Measurements from ENCODE around the gene PCMT1. TPM values are rescaled to one million over a fixed set of nuclear protein-coding genes. Genes with fewer than 3 reads are reported as not detected.
"Not testable (repeated sequence)": the region's sequence is repeated elsewhere in the genome, so short reads cannot be mapped to it uniquely, and the experiment has no call there.

PCMT1 gene
- total RNA-seq, 1 donor from 2014 or later = 166 TPM

GRCh38 chr6:149844480-149844879, 94.9 kb downstream of the PCMT1 start:
- no peak for DNase-seq
- intact Hi-C loops (cut with micrococcal nuclease) = no loop called here
- Histone ChIP-seq H3K4me1 (peaks cover 31% of the 10 kb centered on the region), H3K27me3 (ENCODE audit: low read depth) (no peaks in the 10 kb centered on the region), H3K4me3 (no peak overlapping the region), H3K27ac (replicated peaks) (no peak overlapping the region), H3K36me3 (peaks cover 15% of the 10 kb centered on the region), H3K9me3 (replicated peaks) (no peaks in the 10 kb centered on the region)
- TF ChIP-seq CTCF (IDR thresholded peaks at IDR 0.05; ENCODE audit: borderline replicate concordance) = no peak

GRCh38 chr6:149845549-149845948, 96.0 kb downstream of the PCMT1 start:
- H3K4me1 ChIP-seq = peaks cover 26% of the 10 kb centered on the region
- no peak for DNase-seq
- H3K4me3 ChIP-seq = no peak overlapping the region
- no peak overlapping the region for H3K27ac ChIP-seq (replicated peaks)
- H3K9me3 ChIP-seq (replicated peaks) = no peaks in the 10 kb centered on the region
- intact Hi-C loops (cut with micrococcal nuclease) = no loop called here
- H3K36me3 ChIP-seq = peaks cover 15% of the 10 kb centered on the region
- no peaks in the 10 kb centered on the region for H3K27me3 ChIP-seq (ENCODE audit: low read depth)
- TF ChIP-seq CTCF (IDR thresholded peaks at IDR 0.05; ENCODE audit: borderline replicate concordance) = no peak

- peaks cover 15% of the 10 kb centered on the region for H3K36me3 ChIP-seq
- no peak for DNase-seq
- H3K27me3 ChIP-seq (ENCODE audit: low read depth) = no peaks in the 10 kb centered on the region
- H3K4me3 ChIP-seq = no peak overlapping the region
- intact Hi-C loops (cut with micrococcal nuclease) = no loop called here
- peaks cover 18% of the 10 kb centered on the region for H3K4me1 ChIP-seq
- H3K27ac ChIP-seq (replicated peaks) = peak overlapping the region; percentile 17
- H3K9me3 ChIP-seq (replicated peaks) = no peaks in the 10 kb centered on the region
- no peak for TF ChIP-seq CTCF (IDR thresholded peaks at IDR 0.05; ENCODE audit: borderline replicate concordance)
These were observed 96.8 kb downstream of the PCMT1 start for GRCh38 chr6:149846321-149846720.

GRCh38 chr6:149847939-149848267, 98.4 kb downstream of the PCMT1 start:
- intact Hi-C loops (cut with micrococcal nuclease) = no loop called here

GRCh38 chr6:149848343-149848742, 98.8 kb downstream of the PCMT1 start:
- H3K4me3 ChIP-seq; DNase-seq; H3K27ac ChIP-seq (replicated peaks); intact Hi-C loops (cut with micrococcal nuclease); H3K9me3 ChIP-seq (replicated peaks); H3K27me3 ChIP-seq (ENCODE audit: low read depth); H3K36me3 ChIP-seq: not testable (repeated sequence)
- peaks cover 26% of the 10 kb centered on the region for H3K4me1 ChIP-seq

More at GRCh38 chr6:149847939-149848267, 98.4 kb downstream of the PCMT1 start:
- Histone ChIP-seq H3K36me3 (no peaks in the 10 kb centered on the region), H3K4me3 (no peak overlapping the region), H3K27me3 (ENCODE audit: low read depth) (no peaks in the 10 kb centered on the region), H3K27ac (replicated peaks) (no peak overlapping the region), H3K9me3 (replicated peaks) (no peaks in the 10 kb centered on the region), H3K4me1 (peaks cover 26% of the 10 kb centered on the region)
- TF ChIP-seq CTCF (IDR thresholded peaks at IDR 0.05; ENCODE audit: borderline replicate concordance) = no peak
- no peak for DNase-seq

GRCh38 chr6:149851461-149852110, 102.0 kb downstream of the PCMT1 start:
- Histone ChIP-seq H3K4me1 (peaks cover 18% of the 10 kb centered on the region), H3K9me3 (replicated peaks) (no peaks in the 10 kb centered on the region), H3K27me3 (ENCODE audit: low read depth) (no peaks in the 10 kb centered on the region), H3K27ac (replicated peaks) (no peak overlapping the region), H3K4me3 (no peak overlapping the region), H3K36me3 (no peaks in the 10 kb centered on the region)
- intact Hi-C loops (cut with micrococcal nuclease) = no loop called here
- no peak for TF ChIP-seq CTCF (IDR thresholded peaks at IDR 0.05; ENCODE audit: borderline replicate concordance)
- DNase-seq = no peak

Data from left ventricle myocardium inferior (tissue), 1 donor.